SK-N-SH (cell line): ENCODE measurements around the gene OPRM1. TPM values are rescaled to one million over a fixed set of nuclear protein-coding genes. Genes with fewer than 3 reads are reported as not detected.
A peak's percentile ranks its signal among the peaks of the same experiment; 100 is the strongest.

Source experiments
- CTCF ChIA-PET: fragments of 300-600, 350-600 bp; formaldehyde crosslinking; extraction: SDS; loops from one replicate; lab custom pipeline; 2021; lab: Yijun Ruan, JAX
- POLR2A ChIA-PET: fragments of 350-600 bp; sonication (Branson Sonifier 250); formaldehyde crosslinking; extraction: SDS; loops from one replicate; lab custom pipeline; 2020; ENCODE audit warnings: antibody characterized with exemption, inconsistent platforms; lab: Yijun Ruan, JAX
- DNase-seq: peaks from one replicate; pipeline ENCODE4 v3.0.0; 2012
- H2AFZ ChIP-seq: fragments of 200-600 bp; sonication (generic); 2 replicates; pipeline ENCODE4 v1.8.1; 2016; ENCODE audit warnings: antibody characterized with exemption, mild to moderate bottlenecking, low read depth
- H3F3A ChIP-seq: fragments of 200-600 bp; sonication (generic); replicated peaks from 2 replicates; pipeline ENCODE3; 2016; ENCODE audit warnings: antibody characterized with exemption, mild to moderate bottlenecking; ENCODE audit not compliant: insufficient read depth
- H3K27ac ChIP-seq, 2 experiments: fragments of 200-500 bp in 1 of 2; fragments of 200-600 bp in 1 of 2; sonication (Bioruptor generic) in 1 of 2; sonication (generic), shearing (Covaris generic) in 1 of 2; 2 replicates each; pipeline versions ENCODE4 v1.5.1 to v1.6.1; 2014 to 2016; ENCODE audit warnings: low read depth in 2 of 2, inconsistent platforms in 1 of 2, low read length in 1 of 2, mild to moderate bottlenecking in 1 of 2, mixed read lengths in 1 of 2
- H3K27me3 ChIP-seq: fragments of 200-600 bp; sonication (generic), shearing (Covaris generic); 2 replicates; pipeline ENCODE4 v1.6.1; 2016; ENCODE audit warnings: mixed run types; ENCODE audit not compliant: insufficient read depth
- H3K36me3 ChIP-seq, 2 experiments: fragments of 200-500 bp in 1 of 2; fragments of 200-600 bp in 1 of 2; sonication (Bioruptor generic) in 1 of 2; sonication (generic) in 1 of 2; replicated peaks in 1 of 2; 2 replicates each; pipeline versions ENCODE3 to v1.5.1; 2014 to 2016; ENCODE audit warnings: low read length in 1 of 2, mild to moderate bottlenecking in 1 of 2; ENCODE audit not compliant: insufficient read depth in 2 of 2, control insufficient read depth in 1 of 2
- H3K4me1 ChIP-seq, 2 experiments: fragments of 200-500 bp in 1 of 2; fragments of 200-600 bp in 1 of 2; sonication (Bioruptor generic) in 1 of 2; sonication (generic), shearing (Covaris generic) in 1 of 2; 2 replicates each; pipeline versions ENCODE4 v1.5.1 to v1.6.1; 2014 to 2016; ENCODE audit warnings: low read depth in 1 of 2, low read length in 1 of 2, mixed run types in 1 of 2; ENCODE audit not compliant: insufficient read depth in 2 of 2, control insufficient read depth in 1 of 2
- H3K4me2 ChIP-seq: fragments of 200-600 bp; sonication (generic), shearing (Covaris generic); 2 replicates; pipeline ENCODE4 v1.6.1; 2017; ENCODE audit warnings: mixed run types
- H3K4me3 ChIP-seq, 2 experiments: fragments of 200-500 bp in 1 of 2; fragments of 200-600 bp in 1 of 2; sonication (Bioruptor generic) in 1 of 2; sonication (generic), shearing (Covaris generic) in 1 of 2; 2 replicates each; pipeline versions ENCODE4 v1.5.1 to v1.8.1; 2014 to 2016; ENCODE audit warnings: low read depth in 2 of 2, inconsistent platforms in 1 of 2, low read length in 1 of 2, mild to moderate bottlenecking in 1 of 2, mixed read lengths in 1 of 2, moderate library complexity in 1 of 2
- H3K79me2 ChIP-seq: fragments of 200-600 bp; sonication (generic); 2 replicates; pipeline ENCODE4 v1.8.1; 2017; ENCODE audit warnings: mild to moderate bottlenecking; ENCODE audit not compliant: insufficient read depth
- H3K9ac ChIP-seq: fragments of 200-600 bp; sonication (generic); 2 replicates; pipeline ENCODE4 v1.6.1; 2017; ENCODE audit warnings: mixed run types
- H3K9me2 ChIP-seq: fragments of 200-600 bp; sonication (generic); 2 replicates; pipeline ENCODE4 v1.6.1; 2017; ENCODE audit warnings: mixed run types
- H3K9me3 ChIP-seq: fragments of 200-600 bp; sonication (generic); 2 replicates; pipeline ENCODE4 v1.6.1; 2017; ENCODE audit warnings: mixed run types, mild to moderate bottlenecking, moderate library complexity
- H4K20me1 ChIP-seq: fragments of 200-600 bp; sonication (generic); 2 replicates; pipeline ENCODE4 v1.6.1; 2017; ENCODE audit warnings: mild to moderate bottlenecking, mixed run types; ENCODE audit not compliant: insufficient read depth
- CHD2 ChIP-seq: fragments of 150-350 bp; IDR thresholded peaks from 2 replicates; pipeline ENCODE4 v1.6.1; 2018; ENCODE audit warnings: low read length; ENCODE audit not compliant: partially characterized antibody
- CTCF ChIP-seq: fragments of 200-600 bp; sonication (generic); IDR thresholded peaks from 2 replicates; pipeline ENCODE4 v1.6.1; 2017; ENCODE audit warnings: antibody characterized with exemption, mild to moderate bottlenecking, moderate library complexity
- EP300 ChIP-seq, 2 experiments: IDR thresholded peaks; 2 replicates each; pipeline versions ENCODE4 v1.4.0 to v1.6.1; 2012; ENCODE audit warnings: borderline replicate concordance in 1 of 2, low read depth in 1 of 2, low read length in 1 of 2
- EZH2phosphoT487 ChIP-seq: fragments of 200-600 bp; sonication (generic); IDR thresholded peaks from 2 replicates; pipeline ENCODE4 v1.6.1; 2017; ENCODE audit warnings: low read depth, mixed run types, mild to moderate bottlenecking, antibody characterized with exemption, moderate library complexity, borderline replicate concordance
- FOSL2 ChIP-seq: IDR thresholded peaks from 2 replicates; pipeline ENCODE4 v1.4.0; 2012; ENCODE audit warnings: low read depth, mild to moderate bottlenecking, moderate library complexity, borderline replicate concordance
- FOXJ3 ChIP-seq: sonication (generic); formaldehyde crosslinking; IDR thresholded peaks from 2 replicates; pipeline ENCODE4 v1.5.1; 2020; ENCODE audit warnings: mild to moderate bottlenecking, missing genetic modification reagents
- GABPA ChIP-seq: IDR thresholded peaks from 2 replicates; pipeline ENCODE4 v1.4.0; 2012; ENCODE audit warnings: low read depth, mild to moderate bottlenecking
- IRF3 ChIP-seq: fragments of 150-350 bp; IDR thresholded peaks from 2 replicates; pipeline ENCODE4 v1.6.1; 2016; ENCODE audit warnings: mild to moderate bottlenecking, low read depth, low read length
- JUND ChIP-seq: IDR thresholded peaks from 2 replicates; pipeline ENCODE4 v1.4.0; 2012
- MAX ChIP-seq: IDR thresholded peaks from 2 replicates; pipeline ENCODE4 v1.4.0; 2012; ENCODE audit warnings: low read depth
- MEF2A ChIP-seq: IDR thresholded peaks from 2 replicates; pipeline ENCODE4 v1.4.0; 2012; ENCODE audit warnings: low read depth, borderline replicate concordance
- NFIC ChIP-seq: IDR thresholded peaks from 2 replicates; pipeline ENCODE4 v1.4.0; 2012; ENCODE audit warnings: borderline replicate concordance
- NRF1 ChIP-seq: IDR thresholded peaks from 2 replicates; pipeline ENCODE4 v1.6.1; 2012; ENCODE audit warnings: low read depth, mild to moderate bottlenecking, low read length
- PBX3 ChIP-seq: IDR thresholded peaks from 2 replicates; pipeline ENCODE4; 2012
- POLR2AphosphoS5 ChIP-seq: IDR thresholded peaks from 2 replicates; pipeline ENCODE4 v1.6.1; 2012; ENCODE audit warnings: low read depth, low read length
- RAD21 ChIP-seq: IDR thresholded peaks from 2 replicates; pipeline ENCODE4 v1.6.1; 2012; ENCODE audit warnings: mild to moderate bottlenecking, low read length
- RCOR1 ChIP-seq: fragments of 150-350 bp; IDR thresholded peaks from 2 replicates; pipeline ENCODE4 v1.6.1; 2017; ENCODE audit warnings: antibody characterized with exemption, low read length
- RXRA ChIP-seq: IDR thresholded peaks from 2 replicates; pipeline ENCODE4 v1.4.0; 2012; ENCODE audit warnings: low read depth, mild to moderate bottlenecking, borderline replicate concordance
- SMC3 ChIP-seq: IDR thresholded peaks from 2 replicates; pipeline ENCODE4 v1.6.1; 2012; ENCODE audit warnings: low read depth, low read length, improper control_type of control experiment
- TCF12 ChIP-seq: IDR thresholded peaks from 2 replicates; pipeline ENCODE4 v1.4.0; 2012
- TEAD4 ChIP-seq: IDR thresholded peaks from 2 replicates; pipeline ENCODE4 v1.4.0; 2012; ENCODE audit warnings: mild to moderate bottlenecking, borderline replicate concordance; ENCODE audit not compliant: insufficient read depth
- USF1 ChIP-seq: IDR thresholded peaks from 2 replicates; pipeline ENCODE4 v1.4.0; 2012; ENCODE audit warnings: low read depth, borderline replicate concordance
- WGBS: methylation state at CpG from one replicate; pipeline ENCODE4 v1.1.6; 2017; ENCODE audit warnings: low lambda C conversion rate; 5-methylcytosine and 5-hydroxymethylcytosine counted together
- polyA plus RNA-seq, 3 experiments: library from polyadenylated mRNA; depleted of rRNA; stranded (reverse); fragments of >200 nt; gene quantifications; 2 replicates each; pipeline ENCODE4 v1.2.3, GENCODE V29; 2012

OPRM1 gene
- polyA plus RNA-seq, 1 of the 3 experiments (the other 2 are of a cell fraction) = 0.15 TPM

GRCh38 chr6:154127657-154128056, 88.6 kb downstream of the OPRM1 start:
- Histone ChIP-seq H3K27ac (peak overlapping the region in 1 of 2 experiments; percentile 89; a peak in 2 of 4 replicates), H3K79me2 (no peaks in the 10 kb centered on the region), H3K4me1 (peaks cover 0 to 10% of the 10 kb centered on the region in 2 experiments; a peak in 2 of 4 replicates), H3K9ac (no peak overlapping the region), H3K36me3 (no peaks in the 10 kb centered on the region), H2AFZ (no peak overlapping the region), H4K20me1 (no peaks in the 10 kb centered on the region), H3K9me2 (no peaks in the 10 kb centered on the region), H3K9me3 (no peaks in the 10 kb centered on the region), H3K4me2 (no peak overlapping the region), H3F3A (no peaks in the 10 kb centered on the region), H3K27me3 (no peaks in the 10 kb centered on the region), H3K4me3 (no peak overlapping the region)
- peak; percentile 53 for DNase-seq
- ChIA-PET CTCF (no interaction called here), POLR2A (no interaction called here)
- no peak for TF ChIP-seq SMC3
- no peak for TF ChIP-seq TEAD4
- no peak for TF ChIP-seq RXRA
- peak; percentile 24; the same call in 1 of the 2 replicates for TF ChIP-seq RAD21
- peak in 1 of 2 experiments; percentile 81; a peak in 2 of 4 replicates for TF ChIP-seq EP300 (IDR thresholded peaks at IDR 0.05; ENCODE audit: borderline replicate concordance in 1 of 2, low read depth in 1 of 2, low read length in 1 of 2)
- TF ChIP-seq RCOR1 = peak; percentile 74; the same call in 1 of the 2 replicates
- no peak for TF ChIP-seq PBX3
- no peak for TF ChIP-seq POLR2AphosphoS5
- TF ChIP-seq TCF12 = no peak
- TF ChIP-seq CTCF = no peak
- peak; percentile 74; the same call in 1 of the 2 replicates for TF ChIP-seq FOXJ3 (CRISPR knock-in tag)
- TF ChIP-seq FOSL2 = no peak
- TF ChIP-seq CHD2 = peak; percentile 45
- no peak for TF ChIP-seq NRF1
- 33% methylated on average over 2 of the region's 2 CpGs for WGBS

- H3K27ac ChIP-seq = no peak overlapping the region
- H3K4me1 ChIP-seq = no peaks in the 10 kb centered on the region; a peak in 1 of 4 replicates
- H3K27me3 ChIP-seq = no peaks in the 10 kb centered on the region
- H3K4me2 ChIP-seq = no peak overlapping the region
- no peak overlapping the region for H2AFZ ChIP-seq
- DNase-seq = no peak
- H3K4me3 ChIP-seq = no peak overlapping the region
- POLR2A ChIA-PET = no interaction called here
- no peaks in the 10 kb centered on the region for H3F3A ChIP-seq
- CTCF ChIA-PET = no interaction called here
- H4K20me1 ChIP-seq = no peaks in the 10 kb centered on the region
- H3K9me3 ChIP-seq = no peaks in the 10 kb centered on the region
- H3K36me3 ChIP-seq = no peaks in the 10 kb centered on the region
- no peak overlapping the region for H3K9ac ChIP-seq
- no peaks in the 10 kb centered on the region for H3K79me2 ChIP-seq
- H3K9me2 ChIP-seq = no peaks in the 10 kb centered on the region
- WGBS = 56% methylated on average over 7 of the region's 8 CpGs
- TF ChIP-seq RXRA (no peak), USF1 (no peak), CHD2 (no peak), EZH2phosphoT487 (no peak), POLR2AphosphoS5 (no peak), TEAD4 (no peak), GABPA (no peak), MEF2A (no peak), EP300 (IDR thresholded peaks at IDR 0.05; ENCODE audit: borderline replicate concordance in 1 of 2, low read depth in 1 of 2, low read length in 1 of 2) (no peak), NFIC (no peak), JUND (no peak), MAX (no peak), IRF3 (no peak), TCF12 (no peak)
Measured at GRCh38 chr6:154134471-154135147, 95.6 kb downstream of the OPRM1 start.
